Measurements from ENCODE around the gene SPP1.
"Not testable (repeated sequence)": the region's sequence is repeated elsewhere in the genome, so short reads cannot be mapped to it uniquely, and the experiment has no call there.

SPP1 gene

GRCh38 chr4:87986508-87986907 is 11.0 kb downstream of the SPP1 start:
- DNase-seq (ENCODE audit: low read depth) = no peak

DNA sequence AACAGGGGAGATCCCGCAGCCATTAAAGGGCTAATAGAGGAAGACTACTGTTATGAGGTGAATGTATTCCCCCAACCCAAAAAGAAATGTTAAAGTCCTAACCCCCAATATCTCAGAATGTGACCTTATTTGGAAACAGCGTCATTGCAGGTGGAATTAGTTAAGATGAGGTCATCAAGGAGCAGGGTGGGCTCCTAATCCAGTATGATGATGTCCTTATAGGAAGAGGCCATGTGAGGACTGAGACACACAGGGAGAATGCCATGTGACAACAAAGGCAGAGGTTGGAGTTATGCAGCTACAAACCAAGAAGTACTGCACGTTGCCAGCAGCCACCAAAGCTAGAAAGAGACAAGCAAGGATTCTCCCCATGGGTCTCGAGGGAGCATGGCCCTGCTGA is 14.3 kb downstream of the SPP1 start:
- DNase-seq (ENCODE audit: low read depth) = no peak

DNA sequence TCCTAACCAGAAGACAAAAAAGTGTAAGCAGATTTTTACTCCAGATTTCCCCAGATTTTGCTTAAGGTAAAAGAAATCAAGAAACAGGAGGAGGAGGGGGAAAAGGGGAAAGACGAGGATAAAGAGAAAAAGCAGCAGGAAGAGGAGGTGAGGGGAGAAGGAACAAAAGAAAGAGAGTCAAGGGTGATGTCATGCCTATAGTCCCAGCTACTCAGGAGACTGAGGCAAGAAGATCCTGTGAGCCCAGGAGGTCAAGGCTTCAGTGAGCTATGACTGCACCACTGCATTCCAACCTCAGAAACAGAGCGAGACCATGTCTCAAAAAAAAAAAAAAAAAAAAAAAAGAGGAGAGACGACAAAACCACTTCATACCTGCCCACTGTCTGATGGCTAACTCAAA is 19.9 kb downstream of the SPP1 start:
- DNase-seq (ENCODE audit: low read depth) = no peak

- not testable (repeated sequence) for DNase-seq (ENCODE audit: low read depth)
Observed at GRCh38 chr4:87999191-87999691, 23.7 kb downstream of the SPP1 start.

DNA sequence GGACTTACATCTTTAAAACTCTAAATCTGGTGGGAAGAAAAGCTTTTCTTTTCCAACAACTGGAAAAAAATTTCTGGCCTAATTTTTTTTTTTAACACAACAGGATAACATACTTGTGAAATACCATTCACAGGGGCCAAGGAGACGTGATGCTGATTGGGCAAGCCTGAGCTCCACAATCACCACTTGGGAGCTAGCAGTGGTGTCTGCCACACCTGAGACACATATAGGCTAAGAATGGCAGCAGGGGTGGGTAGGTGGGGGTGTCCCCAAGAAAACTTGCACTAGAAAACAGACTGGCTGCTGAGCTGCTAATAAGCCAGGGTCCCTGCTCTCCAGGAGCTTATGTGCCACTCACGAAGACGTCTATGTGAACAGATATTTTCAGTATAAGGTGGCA is 26.4 kb downstream of the SPP1 start:
- no peak for DNase-seq (ENCODE audit: low read depth)

- no peak for DNase-seq (ENCODE audit: low read depth)
Observed at GRCh38 chr4:88002786-88003185, 27.3 kb downstream of the SPP1 start.

GRCh38 chr4:88003261-88003660 is 27.7 kb downstream of the SPP1 start:
- no peak for DNase-seq (ENCODE audit: low read depth)

DNA sequence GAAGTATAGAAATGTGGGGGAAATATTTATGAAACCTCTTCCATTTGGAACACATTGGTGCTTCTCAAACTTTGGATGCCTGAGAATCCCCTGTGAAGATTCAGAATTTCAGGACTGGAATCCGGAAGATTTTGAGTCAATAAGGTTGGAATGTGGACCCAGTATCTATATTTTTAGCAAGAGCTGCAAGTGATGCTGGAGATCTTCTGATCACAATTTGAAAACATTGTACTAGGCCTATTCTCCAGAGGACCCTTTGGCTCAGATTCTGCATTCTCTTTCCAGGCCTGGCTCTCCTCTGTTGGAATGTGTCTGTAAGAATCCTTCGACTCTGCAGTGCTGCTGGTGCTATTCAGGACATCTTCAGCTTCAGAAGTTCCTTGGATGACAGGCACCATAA is 29.6 kb downstream of the SPP1 start:
- no peak for DNase-seq (ENCODE audit: low read depth)

GRCh38 chr4:88005946-88006345 is 30.4 kb downstream of the SPP1 start:
- no peak for DNase-seq (ENCODE audit: low read depth)

GRCh38 chr4:88006956-88007303 is 31.4 kb downstream of the SPP1 start:
- DNase-seq (ENCODE audit: low read depth) = no peak

DNA sequence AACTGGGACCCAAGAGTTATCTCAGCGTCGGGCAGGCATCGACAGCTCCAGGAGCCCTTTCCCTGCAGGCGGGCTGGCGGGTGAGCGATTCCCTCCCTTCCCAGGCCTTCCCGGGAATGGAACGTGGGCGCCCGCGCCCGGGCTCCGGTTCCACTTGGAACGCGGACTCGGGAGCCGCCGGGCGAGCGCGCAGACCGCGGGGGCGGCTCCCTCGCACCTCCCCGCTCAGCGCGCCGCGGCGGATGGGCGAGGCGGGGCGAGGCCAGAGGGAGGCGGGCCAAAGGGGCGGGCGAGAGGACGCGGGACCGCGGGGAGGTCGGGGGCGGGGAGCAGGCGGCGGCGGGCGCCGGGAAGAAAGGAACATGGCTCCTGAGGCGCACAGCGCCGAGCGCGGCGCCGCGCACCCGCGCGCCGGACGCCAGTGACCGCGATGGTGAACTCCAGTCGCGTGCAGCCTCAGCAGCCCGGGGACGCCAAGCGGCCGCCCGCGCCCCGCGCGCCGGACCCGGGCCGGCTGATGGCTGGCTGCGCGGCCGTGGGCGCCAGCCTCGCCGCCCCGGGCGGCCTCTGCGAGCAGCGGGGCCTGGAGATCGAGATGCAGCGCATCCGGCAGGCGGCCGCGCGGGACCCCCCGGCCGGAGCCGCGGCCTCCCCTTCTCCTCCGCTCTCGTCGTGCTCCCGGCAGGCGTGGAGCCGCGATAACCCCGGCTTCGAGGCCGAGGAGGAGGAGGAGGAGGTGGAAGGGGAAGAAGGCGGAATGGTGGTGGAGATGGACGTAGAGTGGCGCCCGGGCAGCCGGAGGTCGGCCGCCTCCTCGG is 32.0 kb downstream of the SPP1 start, which contains the start of gene PKD2:
Gene PKD2, plus strand, starts transcription at position 332 of the 818 bp plus-strand sequence. Its CDS starts 99 bp downstream, at position 431.
- DNase-seq (ENCODE audit: low read depth) = peak; percentile 75

- DNase-seq (ENCODE audit: low read depth) = no peak
Observed at GRCh38 chr4:88008122-88008742, 32.7 kb downstream of the SPP1 start.

- no peak for DNase-seq (ENCODE audit: low read depth)
Observed at GRCh38 chr4:88008743-88009171, 33.2 kb downstream of the SPP1 start.

DNA sequence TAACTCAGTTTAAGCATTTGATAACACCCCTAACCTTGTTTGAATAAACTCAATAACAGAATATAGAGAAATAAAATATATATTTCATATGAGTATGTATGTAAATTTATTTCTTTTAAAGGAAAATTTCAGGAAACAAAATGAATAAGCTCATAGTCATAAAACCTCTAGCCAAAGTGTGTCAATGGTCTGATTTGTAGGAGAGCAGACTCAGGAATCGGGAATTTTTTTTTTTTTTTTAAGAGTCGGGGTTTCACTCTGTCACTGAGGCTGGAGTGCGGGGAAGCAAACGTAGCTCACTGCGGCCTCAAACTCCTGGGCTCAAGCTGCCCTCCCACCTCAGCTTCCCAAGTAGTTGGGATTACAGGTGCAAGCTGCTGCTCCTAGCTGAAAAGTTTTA is 34.4 kb downstream of the SPP1 start:
- DNase-seq (ENCODE audit: low read depth) = no peak

GRCh38 chr4:88010966-88011365 is 35.5 kb downstream of the SPP1 start:
- DNase-seq (ENCODE audit: low read depth) = no peak

- no peak for DNase-seq (ENCODE audit: low read depth)
Observed at GRCh38 chr4:88012647-88013046, 37.1 kb downstream of the SPP1 start.

DNA sequence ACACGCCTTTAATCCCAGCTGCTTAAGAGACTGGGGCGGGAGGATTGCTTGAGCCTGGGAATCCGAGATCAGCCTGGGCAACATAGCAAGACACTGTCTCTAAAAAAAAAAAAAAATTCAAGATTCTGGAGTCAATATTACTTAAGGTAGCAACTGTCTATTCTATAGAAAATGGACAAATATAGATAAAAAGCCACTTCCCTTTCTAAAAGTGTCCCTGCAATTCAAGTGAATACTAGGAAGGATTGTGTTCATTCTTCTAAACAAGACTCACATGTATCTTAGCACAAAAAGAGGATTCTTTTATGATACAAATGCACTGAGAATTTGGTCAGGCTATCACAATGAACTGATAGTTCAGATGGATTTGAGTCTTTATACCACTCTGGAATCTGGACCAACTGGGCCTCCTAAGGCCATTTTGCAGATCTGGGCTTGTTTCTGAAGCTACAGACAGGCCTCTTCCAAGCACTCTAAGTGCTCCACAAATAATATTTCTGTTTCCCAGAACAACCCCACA is 38.9 kb downstream of the SPP1 start:
- DNase-seq (ENCODE audit: low read depth) = no peak

DNA sequence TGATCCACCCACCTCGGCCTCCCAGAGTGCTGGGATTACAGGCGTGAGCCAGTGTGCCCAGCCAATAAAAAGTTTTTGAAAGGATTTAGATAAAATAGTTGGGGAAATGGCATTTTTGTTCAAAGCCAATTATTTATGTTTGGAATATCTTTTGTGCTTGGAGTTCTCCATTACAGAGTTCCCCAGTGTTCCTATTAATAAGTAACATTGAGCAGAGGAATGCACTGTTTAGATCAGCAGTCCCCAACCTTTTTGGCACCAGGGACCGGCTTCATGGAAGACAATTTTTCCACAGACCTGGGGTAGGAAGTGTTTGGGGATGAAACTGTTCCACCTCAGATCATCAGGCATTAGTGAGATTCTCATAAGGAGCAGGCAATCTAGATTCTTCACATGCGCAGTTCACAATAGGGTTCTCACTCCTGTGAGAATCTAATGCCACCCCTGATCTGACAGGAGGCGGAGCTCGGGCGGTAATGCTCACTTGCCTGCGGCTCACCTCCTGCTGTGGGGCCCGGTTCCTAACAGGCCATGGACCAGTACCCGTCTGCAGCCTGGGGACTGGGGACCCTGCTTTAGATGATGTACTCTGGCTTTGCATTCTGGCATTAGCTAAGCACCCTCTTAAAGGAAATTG is 40.3 kb downstream of the SPP1 start:
- no peak for DNase-seq (ENCODE audit: low read depth)

DNA sequence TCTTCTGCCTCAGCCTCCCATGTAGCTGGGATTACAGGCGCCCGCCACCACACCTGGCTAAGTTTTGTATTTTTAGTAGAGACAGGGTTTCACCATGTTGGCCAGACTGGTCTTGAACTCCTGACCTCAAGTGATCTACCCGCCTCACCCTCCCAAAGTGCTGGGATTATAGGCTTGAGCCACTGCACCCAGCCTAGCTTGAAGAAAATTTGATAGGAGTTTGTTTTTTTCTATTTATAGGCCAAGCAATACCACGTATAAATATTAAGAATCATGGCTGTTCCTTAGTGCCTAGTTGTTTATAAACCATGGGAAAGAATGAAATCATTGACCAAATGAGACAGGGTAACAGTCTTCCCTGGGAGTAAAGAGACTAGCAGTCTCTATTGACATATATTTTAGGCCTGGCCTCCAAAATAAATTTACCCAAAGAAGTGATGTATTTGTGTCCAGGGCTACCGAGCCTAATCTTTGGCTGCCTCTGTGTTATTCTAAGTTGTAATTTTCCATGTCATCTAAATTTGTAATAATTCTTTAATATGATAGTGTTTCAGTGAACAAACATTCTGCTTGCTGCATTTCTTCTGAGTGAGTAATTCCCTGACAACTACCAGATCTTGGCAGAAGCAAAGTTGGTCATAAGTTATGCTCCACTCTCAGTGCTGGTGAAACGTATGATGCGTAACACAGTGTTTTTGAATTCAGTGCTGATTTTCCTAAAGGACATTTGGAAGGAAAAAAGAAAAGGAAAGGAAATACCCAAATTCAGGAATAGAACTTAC is 42.2 kb downstream of the SPP1 start:
- DNase-seq (ENCODE audit: low read depth) = no peak

DNA sequence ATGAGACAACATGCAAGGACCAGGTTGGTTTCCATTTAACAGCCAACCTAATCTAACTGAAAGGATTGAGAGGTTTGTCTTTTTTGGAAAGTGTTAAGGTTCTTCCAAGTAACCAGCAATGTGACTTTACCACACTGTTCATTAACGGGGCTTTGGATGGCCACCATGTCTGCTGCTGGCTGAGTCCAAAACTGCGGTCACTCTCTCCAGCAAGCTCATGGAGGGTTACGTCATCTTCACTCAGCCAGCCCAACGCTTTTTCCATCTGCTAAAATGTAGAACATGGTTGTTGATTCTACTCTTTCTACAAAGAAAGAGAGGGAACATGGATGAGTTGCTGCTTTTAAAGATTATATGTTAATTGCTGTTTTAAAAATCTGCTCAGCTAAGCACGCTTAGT is 43.0 kb downstream of the SPP1 start:
- DNase-seq (ENCODE audit: low read depth) = no peak

DNA sequence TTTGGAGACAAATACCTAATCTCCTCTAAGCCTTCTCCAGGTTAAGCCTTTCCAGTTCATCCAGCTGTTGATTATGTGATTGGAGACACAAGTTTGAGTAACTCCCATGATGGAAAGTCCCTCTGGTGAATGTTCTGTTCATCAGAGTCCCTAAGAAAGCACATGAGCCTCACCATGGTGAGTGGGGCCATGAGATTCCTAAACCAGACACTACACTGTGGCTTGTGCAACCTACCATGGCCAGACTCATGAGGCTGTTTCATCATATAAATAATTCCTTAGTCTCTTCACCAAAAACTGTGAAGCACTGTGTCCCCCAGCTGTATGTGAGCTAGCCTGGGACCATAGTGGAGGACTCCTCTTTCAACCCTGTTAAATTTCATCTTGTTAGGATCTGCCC is 46.3 kb downstream of the SPP1 start:
- no peak for DNase-seq (ENCODE audit: low read depth)

DNA sequence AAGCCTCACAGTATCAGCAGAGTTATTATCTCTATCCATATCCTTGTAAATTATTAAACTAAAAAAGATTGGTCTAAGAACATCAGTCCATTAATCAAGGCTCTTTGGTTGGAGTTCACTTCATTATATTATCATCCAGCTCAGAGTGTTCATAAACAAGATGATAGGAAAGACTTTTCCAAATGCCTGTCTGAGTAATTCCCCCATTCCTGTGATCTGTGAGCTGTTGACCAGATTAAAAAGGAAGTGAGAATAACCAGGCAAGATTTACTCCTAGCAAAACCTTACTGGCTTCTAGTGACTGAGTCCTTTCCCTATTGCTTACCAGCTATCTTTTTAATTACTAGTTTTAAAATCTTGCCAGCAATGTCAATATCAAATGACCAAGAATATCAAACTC is 46.8 kb downstream of the SPP1 start:
- DNase-seq (ENCODE audit: low read depth) = no peak

All from activated T-cell treated with anti-CD3 and anti-CD28 coated beads for 24 hours (primary cell).